DOHH2 (cell line): ENCODE measurements around the gene DNMBP.
A peak's percentile ranks its signal among the peaks of the same experiment; 100 is the strongest.

Source experiments
- H3F3A ChIP-seq: fragments of 200-600 bp; sonication (generic), shearing (Covaris generic); 2 replicates; pipeline ENCODE4 v1.6.0; 2016; ENCODE audit warnings: antibody characterized with exemption, mild to moderate bottlenecking; ENCODE audit not compliant: control insufficient read depth, insufficient read depth
- H3K27ac ChIP-seq: fragments of 200-600 bp; sonication (generic); 2 replicates; pipeline ENCODE4 v1.5.1; 2014; ENCODE audit warnings: low read depth, mild to moderate bottlenecking, low read length, moderate library complexity
- H3K27me3 ChIP-seq: fragments of 200-600 bp; sonication (generic); 2 replicates; pipeline ENCODE4 v1.6.1; 2014; ENCODE audit warnings: mild to moderate bottlenecking, low read length, mixed read lengths; ENCODE audit not compliant: control insufficient read depth
- H3K36me3 ChIP-seq: fragments of 200-600 bp; sonication (generic); 2 replicates; pipeline ENCODE4 v1.6.1; 2014; ENCODE audit warnings: mild to moderate bottlenecking, low read length, moderate library complexity, mixed read lengths; ENCODE audit not compliant: control insufficient read depth
- H3K4me1 ChIP-seq: fragments of 200-600 bp; sonication (generic); 2 replicates; pipeline ENCODE4 v1.6.1; 2014; ENCODE audit warnings: mild to moderate bottlenecking, low read length, mixed read lengths; ENCODE audit not compliant: control insufficient read depth
- H3K4me2 ChIP-seq: fragments of 200-600 bp; sonication (generic); 2 replicates; pipeline ENCODE4 v1.6.0; 2014; ENCODE audit warnings: mild to moderate bottlenecking, low read length, moderate library complexity
- H3K4me3 ChIP-seq: fragments of 200-600 bp; sonication (generic); 2 replicates; pipeline ENCODE4 v1.5.1; 2014; ENCODE audit warnings: mild to moderate bottlenecking, low read length, mixed read lengths
- H3K79me2 ChIP-seq: fragments of 200-600 bp; sonication (generic); 2 replicates; pipeline ENCODE4 v1.6.1; 2014; ENCODE audit warnings: mild to moderate bottlenecking, low read length, mixed read lengths; ENCODE audit not compliant: control insufficient read depth
- H3K9me2 ChIP-seq: fragments of 200-600 bp; sonication (generic); replicated peaks from 2 replicates; pipeline ENCODE4 v1.6.1; 2014; ENCODE audit warnings: mild to moderate bottlenecking, low read length, mixed read lengths; ENCODE audit not compliant: control insufficient read depth
- H3K9me3 ChIP-seq: fragments of 200-600 bp; sonication (generic); 2 replicates; pipeline ENCODE4 v1.6.1; 2014; ENCODE audit warnings: antibody characterized with exemption, low read length, mixed read lengths; ENCODE audit not compliant: control insufficient read depth, insufficient read depth
- H4K20me1 ChIP-seq: fragments of 200-600 bp; sonication (generic); 2 replicates; pipeline ENCODE4 v1.6.0; 2014; ENCODE audit warnings: low read depth, mild to moderate bottlenecking, antibody characterized with exemption, low read length, moderate library complexity; ENCODE audit not compliant: control insufficient read depth, insufficient read depth
- CTCF ChIP-seq: fragments of 200-600 bp; sonication (generic); IDR thresholded peaks from one replicate; pipeline ENCODE4 v1.5.1; 2014; ENCODE audit warnings: antibody characterized with exemption, mild to moderate bottlenecking, low read depth, low read length; ENCODE audit not compliant: poor library complexity, severe bottlenecking
- EZH2phosphoT487 ChIP-seq: fragments of 200-600 bp; sonication (generic); IDR thresholded peaks from 2 replicates; pipeline ENCODE4 v1.6.1; 2017; ENCODE audit warnings: borderline replicate concordance, mild to moderate bottlenecking, antibody characterized with exemption, low read length, moderate library complexity, mixed read lengths

Gene DNMBP

DNA sequence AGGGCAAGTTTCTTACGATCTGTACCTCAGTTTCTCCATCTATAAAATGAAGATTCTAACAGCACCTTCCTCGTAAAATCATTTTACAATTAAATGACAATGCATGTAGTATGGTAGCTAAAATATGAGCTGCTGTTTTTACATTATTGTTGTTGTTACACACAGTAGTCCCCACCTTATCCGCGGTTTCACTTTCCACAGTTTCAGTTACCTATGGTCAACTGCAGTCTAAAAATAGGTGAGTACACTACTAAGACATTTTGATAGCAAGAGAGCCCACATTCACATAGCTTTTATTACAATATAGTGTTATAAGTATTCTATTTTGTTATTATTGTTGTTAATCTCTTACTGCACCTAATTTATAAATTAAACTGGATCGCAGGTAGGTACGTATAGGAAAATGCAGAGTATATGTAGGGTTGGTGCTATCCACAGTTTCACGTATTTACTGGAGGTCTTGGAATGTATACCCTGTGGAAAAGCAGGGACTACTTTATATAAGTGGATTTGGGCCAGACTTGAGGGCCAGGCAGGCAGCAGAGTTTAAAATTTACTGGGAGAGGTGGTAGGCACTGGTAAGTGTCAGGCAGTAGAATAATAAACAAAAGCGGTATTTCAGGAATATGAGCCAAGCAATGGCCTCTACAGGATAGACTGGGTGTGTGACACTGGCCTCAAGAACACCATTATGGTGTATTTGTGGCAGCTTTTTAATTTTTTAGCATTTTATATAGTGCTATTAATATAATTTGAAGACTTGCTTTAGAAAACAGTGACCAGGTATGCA is 10.2 kb downstream of the DNMBP start:
- Histone ChIP-seq H3K27me3 (no peaks in the 10 kb centered on the region), H3K9me2 (no peaks in the 10 kb centered on the region), H3K27ac (no peak overlapping the region), H3K36me3 (peaks cover 71% of the 10 kb centered on the region), H3K4me3 (no peak overlapping the region), H3K4me2 (no peak overlapping the region; the same call in 1 of the 2 replicates), H3K9me3 (no peaks in the 10 kb centered on the region), H3K79me2 (peaks cover 98% of the 10 kb centered on the region), H3K4me1 (peaks cover 76% of the 10 kb centered on the region), H3F3A (peaks cover 20% of the 10 kb centered on the region), H4K20me1 (peaks cover 28% of the 10 kb centered on the region)
- no peak for TF ChIP-seq EZH2phosphoT487

DNA sequence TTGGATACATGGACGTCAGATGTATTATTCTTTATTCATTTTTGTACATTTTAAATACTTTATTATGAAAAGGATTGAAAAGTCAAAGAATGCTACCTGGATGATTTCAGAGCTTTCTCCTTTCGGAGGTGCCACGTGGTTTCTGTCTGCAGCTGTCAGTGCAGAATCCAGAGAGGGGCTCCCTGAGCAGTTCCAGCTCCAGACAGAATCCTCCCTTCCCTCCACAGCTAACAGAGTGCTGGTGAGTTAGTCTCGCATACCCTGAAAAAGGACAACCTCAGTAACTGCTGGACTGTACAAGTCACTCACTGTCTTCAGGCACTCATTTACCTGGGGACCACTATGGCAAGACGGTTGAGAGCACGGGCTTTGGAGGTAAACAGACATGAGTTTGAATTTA is 10.9 kb downstream of the DNMBP start:
- peaks cover 98% of the 10 kb centered on the region for H3K79me2 ChIP-seq
- H3K36me3 ChIP-seq = peaks cover 72% of the 10 kb centered on the region
- H4K20me1 ChIP-seq = peaks cover 31% of the 10 kb centered on the region
- no peak overlapping the region for H3K4me2 ChIP-seq
- H3K9me2 ChIP-seq = no peaks in the 10 kb centered on the region
- no peaks in the 10 kb centered on the region for H3K27me3 ChIP-seq
- H3K4me1 ChIP-seq = peaks cover 79% of the 10 kb centered on the region
- H3F3A ChIP-seq = peaks cover 20% of the 10 kb centered on the region
- no peak for TF ChIP-seq CTCF
- TF ChIP-seq EZH2phosphoT487 = no peak
- H3K27ac ChIP-seq = no peak overlapping the region
- no peaks in the 10 kb centered on the region for H3K9me3 ChIP-seq
- no peak overlapping the region for H3K4me3 ChIP-seq

GRCh38 chr10:99996671-99997648 is 12.8 kb downstream of the DNMBP start:
- Histone ChIP-seq H3F3A (peaks cover 20% of the 10 kb centered on the region), H3K4me3 (no peak overlapping the region), H3K4me2 (peak overlapping the region; percentile 4), H4K20me1 (peaks cover 30% of the 10 kb centered on the region), H3K27me3 (no peaks in the 10 kb centered on the region), H3K79me2 (peaks cover 98% of the 10 kb centered on the region), H3K9me2 (no peaks in the 10 kb centered on the region), H3K9me3 (no peaks in the 10 kb centered on the region), H3K27ac (0 out of 2 replicates have a peak overlapping the region, but pooled peaks have one; percentile 9), H3K36me3 (peaks cover 65% of the 10 kb centered on the region), H3K4me1 (peaks cover 77% of the 10 kb centered on the region)
- no peak for TF ChIP-seq CTCF
